ENCODE results near the gene ANKLE1.

GRCh38 chr19:17242431-17243208, 39.1 kb upstream of the ANKLE1 start:
- TF ChIP-seq, protein P1, sequence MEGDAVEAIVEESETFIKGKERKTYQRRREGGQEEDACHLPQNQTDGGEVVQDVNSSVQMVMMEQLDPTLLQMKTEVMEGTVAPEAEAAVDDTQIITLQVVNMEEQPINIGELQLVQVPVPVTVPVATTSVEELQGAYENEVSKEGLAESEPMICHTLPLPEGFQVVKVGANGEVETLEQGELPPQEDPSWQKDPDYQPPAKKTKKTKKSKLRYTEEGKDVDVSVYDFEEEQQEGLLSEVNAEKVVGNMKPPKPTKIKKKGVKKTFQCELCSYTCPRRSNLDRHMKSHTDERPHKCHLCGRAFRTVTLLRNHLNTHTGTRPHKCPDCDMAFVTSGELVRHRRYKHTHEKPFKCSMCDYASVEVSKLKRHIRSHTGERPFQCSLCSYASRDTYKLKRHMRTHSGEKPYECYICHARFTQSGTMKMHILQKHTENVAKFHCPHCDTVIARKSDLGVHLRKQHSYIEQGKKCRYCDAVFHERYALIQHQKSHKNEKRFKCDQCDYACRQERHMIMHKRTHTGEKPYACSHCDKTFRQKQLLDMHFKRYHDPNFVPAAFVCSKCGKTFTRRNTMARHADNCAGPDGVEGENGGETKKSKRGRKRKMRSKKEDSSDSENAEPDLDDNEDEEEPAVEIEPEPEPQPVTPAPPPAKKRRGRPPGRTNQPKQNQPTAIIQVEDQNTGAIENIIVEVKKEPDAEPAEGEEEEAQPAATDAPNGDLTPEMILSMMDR (IDR thresholded peaks at IDR 0.05; ENCODE audit: low read depth, low read length, poor library complexity, severe bottlenecking), result peak; percentile 9
- no peak for TF ChIP-seq EZH2phosphoT487 (IDR thresholded peaks at IDR 0.05; ENCODE audit: borderline replicate concordance, low read length)
